ENCODE measurements around the gene MORN2. TPM values are rescaled to one million over a fixed set of nuclear protein-coding genes. Genes with fewer than 3 reads are reported as not detected.

MORN2 gene
- total RNA-seq, 2 experiments from 2014 or later = 1.0 to 2.2 TPM

- ATAC-seq (ENCODE audit: low read depth) (no peak), DNase-seq (no peak)
- H3K36me3 Mint-ChIP-seq = no peaks in the 10 kb centered on the region
- no peaks in the 10 kb centered on the region for H3K9me3 Mint-ChIP-seq
- H3K4me3 Mint-ChIP-seq = no peak overlapping the region
- H3K27ac Mint-ChIP-seq = no peak overlapping the region
- H3K27me3 Mint-ChIP-seq = no peaks in the 10 kb centered on the region
- POLR2A ChIA-PET = no interaction called here
- H3K4me1 Mint-ChIP-seq = peaks cover 2% of the 10 kb centered on the region
Measured at GRCh38 chr2:38907242-38907641, 31.5 kb downstream of the MORN2 start.

- Mint-ChIP-seq H3K4me3 (no peak overlapping the region), H3K9me3 (no peaks in the 10 kb centered on the region), H3K27me3 (no peaks in the 10 kb centered on the region), H3K4me1 (peaks cover 2% of the 10 kb centered on the region), H3K27ac (no peak overlapping the region), H3K36me3 (no peaks in the 10 kb centered on the region)
- POLR2A ChIA-PET = no interaction called here
- DNase-seq (no peak), ATAC-seq (ENCODE audit: low read depth) (peak; percentile 22)
Measured at GRCh38 chr2:38907743-38908562, 32.2 kb downstream of the MORN2 start.

GRCh38 chr2:38909872-38910271 is 34.1 kb downstream of the MORN2 start:
- H3K9me3 Mint-ChIP-seq = no peaks in the 10 kb centered on the region
- no peak overlapping the region for H3K4me3 Mint-ChIP-seq

GRCh38 chr2:38911191-38911590 is 35.4 kb downstream of the MORN2 start:
- H3K36me3 Mint-ChIP-seq = no peaks in the 10 kb centered on the region
- DNase-seq (no peak), ATAC-seq (ENCODE audit: low read depth) (no peak)
- H3K4me1 Mint-ChIP-seq = peaks cover 2% of the 10 kb centered on the region
- H3K27ac Mint-ChIP-seq = no peak overlapping the region
- H3K27me3 Mint-ChIP-seq = peaks cover 2% of the 10 kb centered on the region
- POLR2A ChIA-PET = no interaction called here
- H3K4me3 Mint-ChIP-seq = no peak overlapping the region
- H3K9me3 Mint-ChIP-seq = no peaks in the 10 kb centered on the region

More at GRCh38 chr2:38909872-38910271, 34.1 kb downstream of the MORN2 start:
- Mint-ChIP-seq H3K27ac (no peak overlapping the region), H3K4me1 (peaks cover 2% of the 10 kb centered on the region), H3K36me3 (no peaks in the 10 kb centered on the region), H3K27me3 (no peaks in the 10 kb centered on the region)
- no peak for DNase-seq
- no peak for ATAC-seq (ENCODE audit: low read depth)
- POLR2A ChIA-PET = interaction anchor here (0.6 kb wide), 1 partner anchor 105 kb away, joined by 3 read pairs; no protein-coding TSS in a partner anchor

- H3K4me3 Mint-ChIP-seq = no peak overlapping the region
- ATAC-seq (ENCODE audit: low read depth) (no peak), DNase-seq (no peak)
- H3K4me1 Mint-ChIP-seq = peaks cover 2% of the 10 kb centered on the region
- H3K36me3 Mint-ChIP-seq = no peaks in the 10 kb centered on the region
- H3K27me3 Mint-ChIP-seq = peaks cover 2% of the 10 kb centered on the region
- POLR2A ChIA-PET = no interaction called here
- no peak overlapping the region for H3K27ac Mint-ChIP-seq
- no peaks in the 10 kb centered on the region for H3K9me3 Mint-ChIP-seq
Measured at GRCh38 chr2:38912619-38913018, 36.8 kb downstream of the MORN2 start.

- Mint-ChIP-seq H3K9me3 (no peaks in the 10 kb centered on the region), H3K4me3 (no peak overlapping the region), H3K27me3 (peaks cover 25% of the 10 kb centered on the region), H3K27ac (no peak overlapping the region), H3K36me3 (no peaks in the 10 kb centered on the region), H3K4me1 (no peaks in the 10 kb centered on the region)
- ATAC-seq (ENCODE audit: low read depth) (no peak), DNase-seq (no peak)
- POLR2A ChIA-PET = no interaction called here
Measured at GRCh38 chr2:38922389-38922788, 46.6 kb downstream of the MORN2 start.

- ATAC-seq (ENCODE audit: low read depth) (no peak), DNase-seq (no peak)
- Mint-ChIP-seq H3K27ac (no peak overlapping the region), H3K9me3 (no peaks in the 10 kb centered on the region), H3K27me3 (peaks cover 25% of the 10 kb centered on the region), H3K4me3 (no peak overlapping the region), H3K36me3 (no peaks in the 10 kb centered on the region), H3K4me1 (no peaks in the 10 kb centered on the region)
- POLR2A ChIA-PET = no interaction called here
Measured at GRCh38 chr2:38922902-38923301, 47.1 kb downstream of the MORN2 start.

- no peaks in the 10 kb centered on the region for H3K36me3 Mint-ChIP-seq
- ATAC-seq (ENCODE audit: low read depth) (no peak), DNase-seq (no peak)
- no peaks in the 10 kb centered on the region for H3K9me3 Mint-ChIP-seq
- POLR2A ChIA-PET = no interaction called here
- no peaks in the 10 kb centered on the region for H3K4me1 Mint-ChIP-seq
- peaks cover 22% of the 10 kb centered on the region for H3K27me3 Mint-ChIP-seq
- H3K4me3 Mint-ChIP-seq = no peak overlapping the region
- no peak overlapping the region for H3K27ac Mint-ChIP-seq
Measured at GRCh38 chr2:38925982-38926381, 50.2 kb downstream of the MORN2 start.

GRCh38 chr2:38930600-38930999 is 54.8 kb downstream of the MORN2 start:
- no peak for ATAC-seq (ENCODE audit: low read depth)
- POLR2A ChIA-PET = no interaction called here
- Mint-ChIP-seq H3K27ac (no peak overlapping the region), H3K4me3 (no peak overlapping the region), H3K36me3 (no peaks in the 10 kb centered on the region), H3K9me3 (no peaks in the 10 kb centered on the region), H3K27me3 (peaks cover 15% of the 10 kb centered on the region), H3K4me1 (no peaks in the 10 kb centered on the region)
- DNase-seq = no peak

Other genes starting within 250 kb of the MORN2 start
- gene GALM, start 209.9 kb upstream of the MORN2 start, total RNA-seq = 10 to 100 TPM; 28.3 to 30.2 TPM
- 100 to 1,000 TPM; 315 to 318 TPM for gene SRSF7, start 124.6 kb upstream of the MORN2 start, total RNA-seq
- 10 to 100 TPM; 15.2 to 16.1 TPM for gene GEMIN6, start 97.8 kb upstream of the MORN2 start, total RNA-seq
- gene DHX57, start within 50 bp of the MORN2 start, total RNA-seq = 10 to 100 TPM; 14.8 to 16.3 TPM
- gene ARHGEF33, start 13.9 kb downstream of the MORN2 start, total RNA-seq = under 1 TPM; 0.17 to 0.62 TPM
- 100 to 1,000 TPM; 154 to 168 TPM for gene SOS1, start 245.1 kb downstream of the MORN2 start, total RNA-seq